SK-N-SH treated with all-trans-retinoic acid at 6 μM for 48 hours (cell line): ENCODE measurements around the gene RIOX2.

Source experiments
- ATAC-seq: fragments of 200-7000 bp; cut with Tn5 transposase; 3 replicates; pipeline ENCODE4 v1.9.1; 2020; ENCODE audit warnings: mild to moderate bottlenecking, moderate library complexity
- ARNTL ChIP-seq: fragments of 450-650 bp; formaldehyde crosslinking; IDR thresholded peaks from 2 replicates; pipeline ENCODE4 v1.5.0; 2020; ENCODE audit warnings: low read depth, mild to moderate bottlenecking, moderate library complexity, borderline replicate concordance
- BACH2 ChIP-seq: fragments of 250-450 bp; sonication (Bioruptor Pico); IDR thresholded peaks from 2 replicates; pipeline ENCODE4 v1.9.0; 2021; ENCODE audit warnings: mild to moderate bottlenecking, borderline replicate concordance
- CREB5 ChIP-seq: fragments of 250-450 bp; sonication (Bioruptor Pico); IDR thresholded peaks from 2 replicates; pipeline ENCODE4 v1.5.1; 2020; ENCODE audit warnings: low read depth, mild to moderate bottlenecking, moderate library complexity
- CSDC2 ChIP-seq: fragments of 250-450 bp; sonication (Bioruptor Pico); IDR thresholded peaks from 2 replicates; pipeline ENCODE4 v1.5.0; 2020; ENCODE audit warnings: mild to moderate bottlenecking, moderate library complexity
- ESRRG ChIP-seq: fragments of 250-450 bp; sonication (Bioruptor Pico); IDR thresholded peaks from 2 replicates; pipeline ENCODE4 v1.6.1; 2021; ENCODE audit warnings: mild to moderate bottlenecking
- ISL1 ChIP-seq: fragments of 250-450 bp; sonication (Bioruptor Pico); IDR thresholded peaks from 2 replicates; pipeline ENCODE4 v2.1.2; 2022; ENCODE audit warnings: mild to moderate bottlenecking, moderate library complexity
- OSR1 ChIP-seq: fragments of 250-450 bp; sonication (Bioruptor Pico); IDR thresholded peaks from 2 replicates; pipeline ENCODE4 v1.8.0; 2022; ENCODE audit warnings: moderate library complexity, mild to moderate bottlenecking, inconsistent platforms
- PATZ1 ChIP-seq: fragments of 250-450 bp; sonication (Bioruptor Pico); IDR thresholded peaks from 2 replicates; pipeline ENCODE4 v1.8.0; 2020; ENCODE audit warnings: mild to moderate bottlenecking, moderate library complexity, borderline replicate concordance
- POU6F1 ChIP-seq: fragments of 250-450 bp; sonication (Bioruptor Pico); IDR thresholded peaks from 2 replicates; pipeline ENCODE4 v1.8.0; 2021; ENCODE audit warnings: low read depth, mild to moderate bottlenecking, moderate library complexity, borderline replicate concordance
- PPARA ChIP-seq: fragments of 250-450 bp; sonication (Bioruptor Pico); IDR thresholded peaks from 2 replicates; pipeline ENCODE4 v1.5.0; 2020; ENCODE audit warnings: mild to moderate bottlenecking, borderline replicate concordance
- RARB ChIP-seq: fragments of 250-450 bp; sonication (Bioruptor Pico); IDR thresholded peaks from 2 replicates; pipeline ENCODE4 v1.8.0; 2021; ENCODE audit warnings: mild to moderate bottlenecking, moderate library complexity
- SNAI2 ChIP-seq: fragments of 250-450 bp; sonication (Bioruptor Pico); IDR thresholded peaks from 2 replicates; pipeline ENCODE4 v1.5.0; 2020; ENCODE audit warnings: mild to moderate bottlenecking, moderate library complexity
- TCF4 ChIP-seq: fragments of 250-450 bp; sonication (Bioruptor Pico); IDR thresholded peaks from 2 replicates; pipeline ENCODE4 v1.8.0; 2021; ENCODE audit warnings: mild to moderate bottlenecking, moderate library complexity, borderline replicate concordance
- TOX ChIP-seq: fragments of 250-450 bp; sonication (Bioruptor Pico); IDR thresholded peaks from 2 replicates; pipeline ENCODE4 v1.8.0; 2021; ENCODE audit warnings: mild to moderate bottlenecking, moderate library complexity, borderline replicate concordance
- TSHZ2 ChIP-seq: fragments of 250-450 bp; sonication (Bioruptor Pico); IDR thresholded peaks from 2 replicates; pipeline ENCODE4 v1.5.0; 2020; ENCODE audit warnings: mild to moderate bottlenecking, moderate library complexity
- ZC3H10 ChIP-seq: fragments of 250-450 bp; sonication (Bioruptor Pico); IDR thresholded peaks from 2 replicates; pipeline ENCODE4 v1.5.1; 2021; ENCODE audit warnings: mild to moderate bottlenecking, moderate library complexity
- ZFP3 ChIP-seq: fragments of 250-450 bp; sonication (Bioruptor Pico); IDR thresholded peaks from 2 replicates; pipeline ENCODE4 v1.5.0; 2020; ENCODE audit warnings: mild to moderate bottlenecking, moderate library complexity
- ZFP30 ChIP-seq: fragments of 450-650 bp; formaldehyde crosslinking; IDR thresholded peaks from 2 replicates; pipeline ENCODE4 v1.5.0; 2022; ENCODE audit warnings: mild to moderate bottlenecking, moderate library complexity
- ZNF565 ChIP-seq: fragments of 450-650 bp; formaldehyde crosslinking; conservative IDR thresholded peaks from 2 replicates; pipeline ENCODE4 v1.5.0; 2020; ENCODE audit warnings: low read depth, mild to moderate bottlenecking, moderate library complexity
- ZNF70 ChIP-seq: fragments of 450-650 bp; formaldehyde crosslinking; IDR thresholded peaks from 2 replicates; pipeline ENCODE4 v1.5.0; 2020; ENCODE audit warnings: mild to moderate bottlenecking, moderate library complexity
- ZNF8 ChIP-seq: fragments of 450-650 bp; formaldehyde crosslinking; IDR thresholded peaks from 2 replicates; pipeline ENCODE4 v1.5.0; 2020; ENCODE audit warnings: mild to moderate bottlenecking, moderate library complexity

Gene RIOX2

GRCh38 chr3:97958396-97958795 lies 13.8 kb downstream of the RIOX2 start:
- no peak for ATAC-seq
- no peak for TF ChIP-seq TSHZ2
- TF ChIP-seq PPARA (CRISPR knock-in tag) = no peak
- no peak for TF ChIP-seq CREB5 (CRISPR knock-in tag)
- no peak for TF ChIP-seq ZNF8
- no peak for TF ChIP-seq SNAI2 (CRISPR knock-in tag)
- TF ChIP-seq POU6F1 = no peak
- no peak for TF ChIP-seq ZNF70 (CRISPR knock-in tag)
- no peak for TF ChIP-seq ZFP30 (CRISPR knock-in tag)
- TF ChIP-seq ZNF565 (CRISPR knock-in tag) = no peak
- no peak for TF ChIP-seq ZC3H10 (CRISPR knock-in tag)
- TF ChIP-seq, all 23 proteins: peak for 0

- TF ChIP-seq OSR1 = no peak
- TF ChIP-seq TOX (CRISPR knock-in tag) = no peak
- no peak for TF ChIP-seq ZNF70 (CRISPR knock-in tag)
- TF ChIP-seq ZNF8 = no peak
- no peak for TF ChIP-seq CSDC2
- no peak for TF ChIP-seq BACH2 (CRISPR knock-in tag)
- no peak for TF ChIP-seq PATZ1 (CRISPR knock-in tag)
- no peak for TF ChIP-seq RARB
- no peak for TF ChIP-seq TSHZ2
- TF ChIP-seq ZFP3 (CRISPR knock-in tag) = no peak
- TF ChIP-seq ZFP30 (CRISPR knock-in tag) = no peak
- no peak for TF ChIP-seq ZC3H10 (CRISPR knock-in tag)
- no peak for TF ChIP-seq CREB5 (CRISPR knock-in tag)
- TF ChIP-seq ZNF565 (CRISPR knock-in tag) = no peak
- no peak for TF ChIP-seq ARNTL (CRISPR knock-in tag)
- no peak for TF ChIP-seq ESRRG (CRISPR knock-in tag)
- TF ChIP-seq SNAI2 (CRISPR knock-in tag) = no peak
- TF ChIP-seq ISL1 (CRISPR knock-in tag) = no peak
- TF ChIP-seq POU6F1 = no peak
- no peak for TF ChIP-seq TCF4 (CRISPR knock-in tag)
- ATAC-seq = no peak
Measured at GRCh38 chr3:97957617-97958311, 14.5 kb downstream of the RIOX2 start.
